Activated naive CD4-positive, alpha-beta T cell treated with anti-CD3 and anti-CD28 coated beads, Interleukin-2, amount 50 U/mL, for 72 hours (primary cell): ENCODE results near the gene SLC6A18. TPM values are rescaled to one million over a fixed set of nuclear protein-coding genes. Genes with fewer than 3 reads are reported as not detected.

Experiments
- ATAC-seq, 2 donors: fragments of 150-1000 bp; cut with Tn5 transposase; 2 replicates each; pipeline ENCODE4 v1.10.0; 2021; ENCODE audit warnings: mild to moderate bottlenecking in 2 of 2, moderate library complexity in 2 of 2
- DNase-seq, 2 donors: peaks; one replicate each; pipeline ENCODE4 v3.0.0; 2021 to 2022; ENCODE audit warnings: low spot score in 2 of 2
- H3K27ac Mint-ChIP-seq, 2 donors: one replicate each; pipeline ENCODE4 v1.8.0; 2022; ENCODE audit warnings: mild to moderate bottlenecking in 2 of 2, mixed read lengths in 2 of 2
- H3K36me3 Mint-ChIP-seq, 2 donors: one replicate each; pipeline ENCODE4 v1.8.0; 2022; ENCODE audit warnings: mixed read lengths in 2 of 2
- H3K9me3 Mint-ChIP-seq, 2 donors: one replicate each; pipeline ENCODE4 v1.8.0; 2022; ENCODE audit warnings: mixed read lengths in 2 of 2
- total RNA-seq, 2 donors: library from RNA; stranded (reverse); gene quantifications; one replicate each; pipeline ENCODE4 v1.2.3, GENCODE V29; 2022

The SLC6A18 gene
- total RNA-seq, 2 donors from 2014 or later, result not detected

- DNase-seq (no peak), ATAC-seq (no peak)
- Mint-ChIP-seq H3K36me3 (peaks cover 7 to 11% of the 10 kb centered on the region in 2 donors), H3K27ac (no peak overlapping the region), H3K9me3 (peaks cover 8 to 10% of the 10 kb centered on the region in 2 donors)
Measured at GRCh38 chr5:1232780-1233179, 7.6 kb downstream of the SLC6A18 start.

- ATAC-seq (no peak), DNase-seq (no peak)
- Mint-ChIP-seq H3K9me3 (peaks cover 8 to 10% of the 10 kb centered on the region in 2 donors), H3K27ac (no peak overlapping the region), H3K36me3 (peaks cover 7 to 11% of the 10 kb centered on the region in 2 donors)
Measured at GRCh38 chr5:1235379-1235778, 10.2 kb downstream of the SLC6A18 start.

- Mint-ChIP-seq H3K9me3 (peaks cover 8 to 10% of the 10 kb centered on the region in 2 donors), H3K36me3 (peaks cover 7 to 11% of the 10 kb centered on the region in 2 donors), H3K27ac (no peak overlapping the region)
- DNase-seq, result no peak
- ATAC-seq, result no peak
Measured at GRCh38 chr5:1235838-1236237, 10.7 kb downstream of the SLC6A18 start.

DNA sequence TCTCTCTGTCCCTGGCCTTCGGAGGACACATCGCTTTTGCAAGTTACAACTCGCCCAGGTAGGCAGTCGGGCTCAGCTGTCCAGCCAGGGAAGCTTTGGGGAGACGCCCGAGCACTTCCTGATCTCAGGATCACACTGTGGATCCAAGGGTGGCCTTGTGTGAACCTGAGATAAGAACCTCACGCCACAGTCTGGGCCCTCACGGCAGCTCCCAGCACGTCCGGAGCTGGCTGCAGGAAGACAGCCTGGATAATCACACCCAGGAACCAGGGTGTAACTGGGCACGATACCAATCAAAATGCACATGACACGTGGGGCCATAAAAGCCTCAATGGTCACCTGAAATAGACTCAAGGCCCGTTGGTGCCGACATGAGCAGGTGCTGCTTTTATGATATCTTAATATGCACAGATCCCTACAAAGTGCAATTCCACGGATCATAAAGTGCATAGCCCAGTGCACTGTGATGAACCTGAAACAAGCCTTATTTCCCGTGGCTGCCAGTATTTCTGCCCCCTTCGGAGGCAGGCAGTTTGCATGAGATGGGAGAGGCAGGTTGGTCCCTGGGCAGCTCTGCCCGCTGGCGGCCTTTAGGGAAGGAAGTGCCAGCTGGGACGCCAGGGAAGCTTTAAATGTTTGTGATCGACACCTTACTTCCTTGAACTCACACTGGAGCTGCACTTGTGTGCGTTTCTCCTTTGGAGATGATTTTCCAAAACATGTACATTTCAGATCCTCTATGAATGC, 14.5 kb downstream of the SLC6A18 start:
- ATAC-seq (no peak), DNase-seq (no peak)
- Mint-ChIP-seq H3K36me3 (peaks cover 7 to 11% of the 10 kb centered on the region in 2 donors), H3K9me3 (peaks cover 8 to 10% of the 10 kb centered on the region in 2 donors), H3K27ac (no peak overlapping the region)

GRCh38 chr5:1240496-1241260, 15.5 kb downstream of the SLC6A18 start:
- ATAC-seq (no peak), DNase-seq (no peak)
- peaks cover 6 to 11% of the 10 kb centered on the region in 2 donors for H3K36me3 Mint-ChIP-seq
- peaks cover 6 to 9% of the 10 kb centered on the region in 2 donors for H3K9me3 Mint-ChIP-seq
- H3K27ac Mint-ChIP-seq, result no peak overlapping the region

- peaks cover 0 to under 1% of the 10 kb centered on the region in 2 donors for H3K9me3 Mint-ChIP-seq
- DNase-seq (no peak), ATAC-seq (no peak)
- peaks cover 0 to 1% of the 10 kb centered on the region in 2 donors for H3K36me3 Mint-ChIP-seq
- H3K27ac Mint-ChIP-seq, result no peak overlapping the region
Measured at GRCh38 chr5:1241509-1242080, 16.4 kb downstream of the SLC6A18 start.

GRCh38 chr5:1242733-1243486, 17.7 kb downstream of the SLC6A18 start:
- no peaks in the 10 kb centered on the region for H3K9me3 Mint-ChIP-seq
- H3K27ac Mint-ChIP-seq, result no peak overlapping the region
- no peak for ATAC-seq
- no peak for DNase-seq
- no peaks in the 10 kb centered on the region for H3K36me3 Mint-ChIP-seq

DNA sequence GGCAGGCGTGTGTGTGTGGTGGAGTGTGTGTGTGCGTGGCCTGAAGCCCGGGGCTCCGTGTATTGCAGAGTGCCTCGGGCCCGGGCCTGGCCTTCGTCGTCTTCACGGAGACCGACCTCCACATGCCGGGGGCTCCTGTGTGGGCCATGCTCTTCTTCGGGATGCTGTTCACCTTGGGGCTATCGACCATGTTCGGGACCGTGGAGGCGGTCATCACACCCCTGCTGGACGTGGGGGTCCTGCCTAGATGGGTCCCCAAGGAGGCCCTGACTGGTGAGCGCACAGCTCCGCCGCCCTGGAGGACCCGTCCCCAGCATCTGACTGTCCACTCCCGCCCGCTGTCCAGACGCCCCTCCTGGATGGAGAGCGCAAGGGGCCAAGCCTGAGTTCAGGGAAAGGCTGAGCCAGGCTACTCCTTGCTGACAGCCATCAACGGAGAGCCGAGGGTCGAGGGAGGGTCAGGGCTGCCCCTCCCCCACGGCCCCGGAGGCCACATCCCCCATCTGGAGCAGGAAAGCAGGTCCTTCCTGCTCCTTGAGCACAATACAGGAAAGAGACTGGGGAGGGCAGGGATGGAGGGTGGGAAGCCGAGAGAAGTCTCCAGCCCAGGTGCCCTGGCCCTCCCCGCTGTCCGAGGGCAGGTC, 18.4 kb downstream of the SLC6A18 start:
- Mint-ChIP-seq H3K9me3 (no peaks in the 10 kb centered on the region), H3K36me3 (no peaks in the 10 kb centered on the region), H3K27ac (no peak overlapping the region)
- DNase-seq (no peak), ATAC-seq (no peak)

- no peaks in the 10 kb centered on the region for H3K9me3 Mint-ChIP-seq
- H3K36me3 Mint-ChIP-seq, result no peaks in the 10 kb centered on the region
- DNase-seq (no peak), ATAC-seq (no peak)
- H3K27ac Mint-ChIP-seq, result no peak overlapping the region
Measured at GRCh38 chr5:1244255-1244654, 19.1 kb downstream of the SLC6A18 start.

DNA sequence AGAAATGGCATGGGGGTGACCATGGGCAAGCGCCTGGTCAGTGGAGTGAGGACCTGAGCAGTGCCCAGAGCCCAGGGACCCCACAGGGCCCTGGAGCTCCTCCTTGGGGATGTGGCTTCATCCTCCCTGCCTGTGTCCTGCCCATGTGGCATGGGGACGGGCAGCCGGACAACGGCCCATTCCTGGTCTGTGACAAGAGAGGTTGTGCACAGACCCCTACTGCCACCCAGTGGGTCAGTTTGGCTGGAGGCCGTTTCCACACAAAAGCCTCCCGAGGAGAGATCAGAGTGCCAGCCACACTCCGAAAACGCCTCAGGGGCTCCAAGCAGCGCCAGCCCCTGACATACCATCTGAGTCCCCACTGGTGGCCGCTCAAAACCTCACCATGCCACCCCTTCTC, 19.8 kb downstream of the SLC6A18 start:
- ATAC-seq (no peak), DNase-seq (no peak)
- Mint-ChIP-seq H3K9me3 (no peaks in the 10 kb centered on the region), H3K27ac (no peak overlapping the region), H3K36me3 (no peaks in the 10 kb centered on the region)

DNA sequence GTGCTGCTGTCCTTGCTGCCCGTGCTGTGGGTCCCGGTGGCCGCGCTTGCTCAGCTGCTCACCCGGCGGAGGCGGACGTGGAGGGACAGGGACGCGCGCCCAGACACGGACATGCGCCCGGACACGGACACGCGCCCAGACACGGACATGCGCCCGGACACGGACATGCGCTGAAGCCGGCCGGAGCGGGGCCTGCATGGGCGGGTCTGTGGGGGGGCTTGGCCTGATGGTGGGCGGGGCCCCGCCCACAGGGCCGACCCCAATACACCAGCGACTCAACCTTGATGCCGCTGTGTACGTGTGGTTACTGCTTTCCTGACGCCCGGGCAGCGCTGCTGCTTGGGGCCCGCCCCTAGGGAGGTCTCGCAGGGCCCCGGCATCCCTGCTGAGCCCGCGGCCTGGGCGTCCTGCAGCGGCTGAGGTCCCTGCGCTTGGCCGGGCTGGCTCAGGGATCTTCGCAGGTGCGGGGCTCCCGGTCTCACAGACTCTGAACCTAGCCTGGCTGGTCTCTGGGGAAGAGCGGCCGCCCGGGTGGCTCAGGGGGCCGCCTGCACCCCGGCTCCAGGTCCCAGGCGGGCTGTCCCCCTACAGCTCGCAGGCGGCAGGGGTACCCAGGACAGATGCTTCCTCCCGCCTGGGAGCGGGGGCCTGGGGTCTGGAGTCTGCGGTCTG, 20.9 kb downstream of the SLC6A18 start:
- ATAC-seq (no peak), DNase-seq (no peak)
- Mint-ChIP-seq H3K36me3 (no peaks in the 10 kb centered on the region), H3K27ac (no peak overlapping the region), H3K9me3 (no peaks in the 10 kb centered on the region)

DNA sequence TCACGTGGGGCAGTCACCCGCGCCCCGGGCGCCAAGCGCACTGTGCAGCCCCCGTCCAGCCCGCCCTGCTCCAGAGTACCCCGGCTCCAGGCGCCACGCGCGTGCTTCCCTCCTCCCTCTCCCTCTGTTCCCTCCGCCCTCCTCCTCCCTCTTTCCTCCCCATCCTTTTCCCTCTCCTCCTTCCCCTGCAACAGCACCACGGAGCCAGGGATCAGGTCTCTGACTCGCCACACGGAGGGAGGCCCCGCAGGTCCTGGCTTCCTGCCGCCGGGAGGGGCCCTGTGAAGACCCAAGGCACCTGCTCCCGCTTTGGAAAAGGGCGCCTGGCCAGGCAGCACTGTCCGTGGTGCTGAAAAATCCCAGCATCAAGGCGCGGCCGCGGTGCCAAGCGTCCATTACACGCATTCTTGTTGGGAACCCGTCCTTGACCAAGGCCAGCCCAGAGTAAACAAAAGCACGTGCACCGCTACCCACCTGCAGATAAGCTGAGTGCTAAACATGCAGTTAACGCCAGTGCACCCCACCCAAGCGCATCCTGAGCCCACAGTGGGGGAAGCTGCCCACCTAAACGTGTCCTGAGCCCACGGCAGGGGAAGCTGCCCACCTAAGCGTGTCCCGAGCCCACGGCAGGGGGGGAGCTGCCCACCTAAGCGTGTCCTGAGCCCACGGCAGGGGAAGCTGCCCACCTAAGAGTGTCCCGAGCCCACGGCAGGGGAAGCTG, 21.7 kb downstream of the SLC6A18 start:
- ATAC-seq, result no peak
- DNase-seq, result peak in 1 of 2 donors; percentile 22
- H3K27ac Mint-ChIP-seq, result no peak overlapping the region
- no peaks in the 10 kb centered on the region for H3K9me3 Mint-ChIP-seq
- H3K36me3 Mint-ChIP-seq, result no peaks in the 10 kb centered on the region

DNA sequence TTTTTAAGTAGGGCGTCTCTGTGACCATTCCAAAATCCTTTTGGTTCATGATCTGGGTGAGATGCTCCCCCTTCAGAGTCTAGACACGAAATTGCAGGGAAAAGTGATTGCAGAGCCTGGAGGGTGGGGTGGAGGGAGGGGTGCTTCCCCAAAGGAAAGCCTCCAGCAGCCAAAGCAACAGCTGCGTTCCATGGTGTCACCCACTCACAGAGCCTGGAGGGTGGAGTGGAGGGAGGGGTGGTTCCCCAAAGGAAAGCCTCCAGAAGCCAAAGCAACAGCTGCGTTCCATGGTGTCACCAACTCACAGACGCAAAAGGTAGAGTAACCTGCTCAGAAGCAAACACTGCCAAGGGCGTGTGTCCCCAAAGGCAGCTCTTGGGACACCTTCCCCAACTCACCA, 22.6 kb downstream of the SLC6A18 start:
- no peaks in the 10 kb centered on the region for H3K9me3 Mint-ChIP-seq
- H3K27ac Mint-ChIP-seq, result no peak overlapping the region
- DNase-seq (no peak), ATAC-seq (no peak)
- no peaks in the 10 kb centered on the region for H3K36me3 Mint-ChIP-seq

DNA sequence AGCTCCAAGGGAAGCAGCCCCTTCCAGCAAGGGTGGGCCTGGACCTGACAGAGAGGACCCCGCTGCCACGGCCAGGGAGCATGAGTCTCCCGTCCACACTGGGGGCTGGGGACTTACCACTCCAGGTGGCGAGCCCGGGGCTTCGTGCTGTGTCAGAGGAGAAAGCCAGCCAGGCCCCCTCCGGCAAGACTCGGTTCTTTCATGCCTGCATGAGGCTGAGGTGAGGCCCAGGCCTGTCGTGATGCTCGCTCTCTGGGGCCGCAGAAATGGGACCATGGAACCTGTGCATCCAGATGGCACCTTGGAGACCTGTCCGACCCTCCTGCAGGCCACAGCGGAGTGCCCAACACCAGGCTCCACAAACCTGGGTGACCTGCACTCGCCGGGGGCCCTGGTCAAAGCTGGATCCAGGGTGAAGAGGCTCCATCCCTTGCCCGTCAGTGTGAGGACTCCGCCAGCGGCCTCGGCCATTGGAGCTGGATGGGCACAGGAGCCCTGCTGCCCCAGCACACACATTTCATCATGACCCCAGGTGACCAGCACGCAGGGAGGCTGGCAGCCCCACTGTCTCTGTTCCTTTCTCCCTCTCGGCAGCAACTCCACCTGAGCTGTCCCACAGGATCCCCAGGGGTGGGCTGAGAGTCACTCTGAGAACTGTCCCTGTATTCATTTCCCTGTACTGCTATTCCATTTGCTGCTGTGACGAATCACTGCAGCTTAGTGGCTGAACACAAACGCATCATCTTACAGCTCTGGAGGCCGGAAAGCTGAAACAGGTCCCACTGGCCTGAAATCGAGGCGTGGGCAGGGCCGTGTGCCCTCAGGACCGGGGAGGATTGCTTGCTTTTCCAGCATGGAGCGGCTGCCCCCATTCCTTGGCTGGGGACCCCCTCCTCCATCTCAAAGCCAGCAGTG, 24.4 kb downstream of the SLC6A18 start:
- H3K9me3 Mint-ChIP-seq, result no peaks in the 10 kb centered on the region

More for the DNA sequence above, 24.4 kb downstream of the SLC6A18 start:
- no peak for DNase-seq
- ATAC-seq, result no peak
- H3K36me3 Mint-ChIP-seq, result no peaks in the 10 kb centered on the region
- H3K27ac Mint-ChIP-seq, result no peak overlapping the region
